Activated T-helper 17 cell treated with anti-CD3 and anti-CD28 coated beads, Interleukin-2, amount 50 U/mL, for 72 hours (primary cell): Measurements from ENCODE around the gene ACBD6. TPM values are rescaled to one million over a fixed set of nuclear protein-coding genes. Genes with fewer than 3 reads are reported as not detected.

Experiments
- ATAC-seq: fragments of 150-1000 bp; cut with Tn5 transposase; replicated peaks from 2 replicates; pipeline ENCODE4 v1.10.0; 2021; ENCODE audit warnings: mild to moderate bottlenecking, moderate library complexity
- H3K27ac Mint-ChIP-seq: one replicate; pipeline ENCODE4 v1.8.0; 2022; ENCODE audit warnings: mixed read lengths
- H3K27me3 Mint-ChIP-seq: one replicate; pipeline ENCODE4 v1.8.0; 2022; ENCODE audit warnings: mixed read lengths
- H3K36me3 Mint-ChIP-seq: one replicate; pipeline ENCODE4 v1.8.0; 2022; ENCODE audit warnings: low read depth, mild to moderate bottlenecking, mixed read lengths
- H3K4me1 Mint-ChIP-seq: one replicate; pipeline ENCODE4 v1.8.0; 2022; ENCODE audit warnings: mixed read lengths
- H3K4me3 Mint-ChIP-seq: one replicate; pipeline ENCODE4 v1.8.0; 2022; ENCODE audit warnings: mild to moderate bottlenecking, mixed read lengths
- H3K9me3 Mint-ChIP-seq: one replicate; pipeline ENCODE4 v1.8.0; 2022; ENCODE audit warnings: mixed read lengths
- total RNA-seq, 2 donors: library from RNA; stranded (reverse); gene quantifications; one replicate each; pipeline ENCODE4 v1.2.3, GENCODE V29; 2022

The ACBD6 gene
- total RNA-seq, 2 donors from 2014 or later = 33.4 to 41.9 TPM

DNA sequence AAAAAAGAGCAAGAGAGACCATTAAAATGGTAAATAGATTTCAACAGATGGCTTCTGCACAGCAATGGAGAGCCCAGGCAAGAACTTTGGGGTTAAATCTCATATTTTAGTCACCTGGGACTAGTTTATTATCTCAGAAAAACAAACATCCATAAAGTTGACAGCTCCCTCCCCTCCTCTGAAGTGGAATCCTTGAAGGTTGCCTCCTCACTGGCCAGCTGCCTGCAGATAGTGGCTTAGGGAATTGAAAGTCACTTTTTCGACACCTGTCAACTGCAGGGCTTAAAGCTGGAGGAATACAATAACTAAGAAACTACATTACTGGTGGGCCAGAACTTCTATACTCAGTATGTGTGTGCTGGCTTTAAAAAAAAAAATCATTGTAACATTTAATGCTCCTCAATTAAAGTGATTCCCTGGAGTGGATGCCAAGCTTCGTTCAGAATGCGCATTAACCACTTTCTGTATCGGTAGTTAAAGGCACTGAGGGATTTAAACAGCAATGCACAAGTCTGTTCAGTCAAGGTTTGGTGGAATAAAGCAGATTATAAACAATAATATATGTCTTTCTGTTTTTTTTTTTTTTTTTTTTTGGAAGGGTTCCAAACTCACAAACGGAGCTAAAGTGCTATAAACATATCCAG, 219.9 kb downstream of the ACBD6 start:
- Mint-ChIP-seq H3K4me3 (no peak overlapping the region), H3K36me3 (peaks cover 74% of the 10 kb centered on the region), H3K27ac (no peak overlapping the region), H3K9me3 (no peaks in the 10 kb centered on the region), H3K27me3 (no peaks in the 10 kb centered on the region), H3K4me1 (no peaks in the 10 kb centered on the region)
- ATAC-seq = no peak

DNA sequence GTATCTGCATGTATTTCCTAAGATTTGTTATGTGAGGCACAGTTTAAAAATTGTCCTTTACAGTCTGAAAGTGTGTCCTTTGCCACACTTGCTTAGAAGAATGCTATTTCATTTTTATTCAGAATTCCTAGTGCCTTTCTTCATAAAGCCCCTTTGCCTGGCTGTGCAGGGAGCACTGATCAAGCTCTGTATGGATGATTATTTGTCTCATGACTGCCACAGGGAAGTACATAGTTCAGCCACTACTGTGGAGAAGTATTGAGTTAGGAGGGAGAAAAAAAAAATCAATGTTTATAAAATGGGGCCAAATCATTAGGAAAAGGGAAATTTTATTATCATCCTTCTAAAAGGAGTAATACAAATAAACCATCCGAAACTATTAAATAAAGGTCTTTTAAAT, 220.9 kb downstream of the ACBD6 start:
- H3K9me3 Mint-ChIP-seq = no peaks in the 10 kb centered on the region
- peaks cover 65% of the 10 kb centered on the region for H3K36me3 Mint-ChIP-seq
- no peaks in the 10 kb centered on the region for H3K4me1 Mint-ChIP-seq
- no peak overlapping the region for H3K4me3 Mint-ChIP-seq
- ATAC-seq = no peak
- no peaks in the 10 kb centered on the region for H3K27me3 Mint-ChIP-seq
- no peak overlapping the region for H3K27ac Mint-ChIP-seq

DNA sequence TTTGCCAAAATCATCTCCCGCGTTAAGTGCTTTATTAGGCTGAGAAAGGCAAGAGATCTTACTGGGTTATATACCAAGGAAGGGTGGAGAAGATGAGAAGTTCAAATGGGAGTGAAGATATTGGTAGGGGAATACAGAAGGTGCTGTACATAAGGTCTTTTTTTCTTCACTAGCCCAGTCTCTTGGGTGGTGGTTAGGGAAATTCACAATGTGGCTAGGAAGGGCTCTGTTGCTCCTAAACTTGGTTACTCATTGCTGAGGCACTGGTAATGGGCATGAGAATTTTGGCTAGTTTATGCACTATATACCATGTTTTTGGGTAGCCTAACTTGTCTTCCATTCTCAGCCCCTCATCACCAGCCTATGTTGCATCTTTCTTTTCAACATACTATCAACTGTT, 221.8 kb downstream of the ACBD6 start:
- ATAC-seq = no peak
- H3K27me3 Mint-ChIP-seq = no peaks in the 10 kb centered on the region
- H3K9me3 Mint-ChIP-seq = no peaks in the 10 kb centered on the region

DNA sequence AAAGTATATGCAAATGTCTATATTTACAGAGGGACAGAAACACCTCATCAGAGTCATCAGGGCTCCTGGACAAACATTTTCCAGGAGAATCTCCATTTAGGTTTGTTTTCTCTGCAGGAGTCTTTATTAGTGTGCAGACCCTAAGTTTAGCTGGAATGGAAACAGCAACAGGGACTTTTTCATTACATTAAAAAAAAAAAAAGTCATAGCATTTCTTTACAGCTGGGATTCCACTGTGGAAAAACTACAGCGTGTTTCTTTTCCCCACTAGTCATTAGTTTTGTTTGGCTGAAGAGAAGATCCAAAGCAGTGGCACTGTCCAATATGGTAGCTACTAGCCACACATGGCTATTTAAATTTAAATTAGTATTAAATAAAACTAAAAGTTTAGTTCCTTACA, 222.7 kb downstream of the ACBD6 start:
- Mint-ChIP-seq H3K27ac (no peak overlapping the region), H3K4me3 (no peak overlapping the region)

More for the DNA sequence above, 221.8 kb downstream of the ACBD6 start:
- Mint-ChIP-seq H3K4me1 (no peaks in the 10 kb centered on the region), H3K4me3 (no peak overlapping the region), H3K36me3 (peaks cover 63% of the 10 kb centered on the region), H3K27ac (no peak overlapping the region)

DNA sequence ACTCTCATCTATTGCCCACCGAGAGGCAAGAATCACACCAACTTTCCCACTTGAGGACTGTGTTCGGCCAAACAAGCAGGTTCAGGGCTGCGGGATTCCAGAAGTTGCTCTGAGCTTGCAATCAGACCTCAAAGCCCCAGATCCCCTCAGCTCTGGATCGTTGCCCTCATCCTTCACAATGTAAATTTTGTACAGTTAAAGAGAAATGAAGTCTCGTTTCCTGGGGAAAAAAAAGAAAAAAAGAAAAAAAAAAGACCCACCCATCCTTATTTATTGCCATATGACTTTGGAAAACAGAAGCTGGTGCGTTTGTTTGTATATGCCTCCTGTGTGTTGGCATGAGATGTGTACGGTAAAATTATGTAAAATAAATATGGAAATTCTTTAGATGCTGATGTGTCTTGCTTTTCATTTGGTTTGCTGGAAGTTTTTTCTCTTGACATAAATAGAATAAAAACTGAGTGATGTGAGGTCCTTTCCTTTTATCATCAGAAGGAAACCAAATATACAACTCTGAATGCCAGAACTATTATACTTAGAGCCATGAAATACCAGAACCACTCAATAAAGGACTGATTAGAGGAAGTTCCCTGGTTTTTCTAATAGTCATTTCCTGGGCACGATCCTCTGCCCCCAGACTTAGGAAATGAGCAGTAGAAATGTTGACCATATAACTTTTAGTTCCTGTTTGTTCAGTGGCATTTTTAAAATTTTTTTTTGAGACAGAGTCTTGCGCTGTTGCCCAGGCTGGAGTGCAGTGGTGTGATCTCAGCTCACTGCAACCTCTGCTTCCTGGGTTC, 223.6 kb downstream of the ACBD6 start:
- no peak overlapping the region for H3K27ac Mint-ChIP-seq
- H3K36me3 Mint-ChIP-seq = peaks cover 53% of the 10 kb centered on the region
- no peak overlapping the region for H3K4me3 Mint-ChIP-seq
- no peaks in the 10 kb centered on the region for H3K4me1 Mint-ChIP-seq
- H3K27me3 Mint-ChIP-seq = no peaks in the 10 kb centered on the region
- no peaks in the 10 kb centered on the region for H3K9me3 Mint-ChIP-seq
- ATAC-seq = no peak

More for the DNA sequence above, 222.7 kb downstream of the ACBD6 start:
- H3K36me3 Mint-ChIP-seq = peaks cover 61% of the 10 kb centered on the region
- H3K27me3 Mint-ChIP-seq = no peaks in the 10 kb centered on the region
- no peaks in the 10 kb centered on the region for H3K9me3 Mint-ChIP-seq
- no peaks in the 10 kb centered on the region for H3K4me1 Mint-ChIP-seq
- ATAC-seq = no peak

DNA sequence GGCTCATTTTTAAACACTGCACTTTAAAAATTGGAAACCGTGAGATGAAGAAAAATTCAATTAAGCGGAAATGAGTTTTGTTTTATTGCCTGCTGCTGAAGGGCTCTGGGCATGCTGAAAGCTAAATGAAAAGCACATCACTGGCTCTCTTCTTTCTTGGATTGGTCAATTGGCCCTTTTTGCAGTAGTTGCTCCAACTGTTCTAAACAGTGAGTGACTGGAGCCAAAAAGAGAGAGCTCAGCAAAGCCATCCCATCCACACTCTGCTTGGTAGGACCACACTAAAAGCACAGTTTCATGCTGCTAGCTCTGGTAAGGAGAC, 224.2 kb downstream of the ACBD6 start:
- Mint-ChIP-seq H3K27me3 (no peaks in the 10 kb centered on the region), H3K4me1 (no peaks in the 10 kb centered on the region), H3K27ac (no peak overlapping the region), H3K4me3 (no peak overlapping the region), H3K36me3 (peaks cover 47% of the 10 kb centered on the region), H3K9me3 (no peaks in the 10 kb centered on the region)
- no peak for ATAC-seq

DNA sequence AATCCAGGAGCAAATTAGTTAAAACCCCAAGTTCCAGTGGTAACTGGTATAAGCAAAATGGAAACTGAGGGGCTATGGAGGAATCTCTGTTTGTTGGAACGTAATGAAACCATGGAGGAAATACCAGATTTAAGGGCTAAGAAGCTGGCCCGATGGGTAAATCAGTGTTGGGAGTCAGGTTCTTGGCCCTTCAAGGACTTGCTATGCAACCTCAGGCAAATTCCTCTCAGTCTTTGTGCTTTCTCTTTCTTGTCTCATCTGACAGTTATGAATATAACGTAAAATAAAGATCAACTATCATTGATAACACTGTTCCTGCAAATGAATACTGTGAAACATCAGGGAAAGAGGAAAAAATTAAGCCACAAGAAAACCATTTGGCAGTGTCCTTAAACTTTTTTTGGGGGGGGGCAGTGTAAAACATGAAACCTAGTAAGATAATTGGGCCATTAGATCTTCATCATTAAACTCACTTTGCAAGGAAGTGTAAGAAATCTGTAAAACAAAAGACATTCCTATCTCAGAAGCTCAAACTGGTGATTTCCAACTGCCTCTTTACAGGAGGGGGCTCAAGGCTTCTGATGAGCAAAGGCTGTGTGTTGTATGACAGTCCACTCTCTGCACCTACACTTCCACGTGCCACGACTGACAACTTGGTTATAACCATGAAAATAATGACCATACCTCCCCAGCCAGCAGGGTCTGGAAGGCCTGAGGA, 224.7 kb downstream of the ACBD6 start:
- Mint-ChIP-seq H3K4me1 (no peaks in the 10 kb centered on the region), H3K27ac (no peak overlapping the region), H3K4me3 (no peak overlapping the region), H3K9me3 (no peaks in the 10 kb centered on the region), H3K36me3 (peaks cover 46% of the 10 kb centered on the region), H3K27me3 (no peaks in the 10 kb centered on the region)
- no peak for ATAC-seq

DNA sequence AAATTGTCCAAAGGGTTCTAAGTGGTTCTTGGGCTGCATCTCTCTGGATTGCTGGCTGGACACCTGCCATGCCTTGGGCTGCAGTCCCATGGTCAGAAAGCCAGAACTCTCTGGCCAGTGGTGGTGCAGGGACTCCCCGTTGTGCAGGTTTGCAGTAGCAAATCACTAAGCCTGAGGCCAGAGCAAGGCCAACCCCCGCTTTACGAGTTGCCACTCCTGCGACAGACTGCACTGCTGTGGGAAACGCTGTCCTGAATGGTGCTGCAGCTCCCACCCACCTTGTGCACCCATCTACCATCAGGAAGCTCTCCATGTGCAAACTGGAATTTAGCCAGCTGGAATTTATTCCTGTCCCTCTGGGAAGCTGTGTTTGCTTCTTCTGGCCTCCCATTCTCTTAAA, 226.7 kb downstream of the ACBD6 start:
- Mint-ChIP-seq H3K27ac (no peak overlapping the region), H3K27me3 (no peaks in the 10 kb centered on the region), H3K4me1 (no peaks in the 10 kb centered on the region), H3K9me3 (no peaks in the 10 kb centered on the region), H3K36me3 (peaks cover 29% of the 10 kb centered on the region), H3K4me3 (no peak overlapping the region)
- ATAC-seq = no peak

DNA sequence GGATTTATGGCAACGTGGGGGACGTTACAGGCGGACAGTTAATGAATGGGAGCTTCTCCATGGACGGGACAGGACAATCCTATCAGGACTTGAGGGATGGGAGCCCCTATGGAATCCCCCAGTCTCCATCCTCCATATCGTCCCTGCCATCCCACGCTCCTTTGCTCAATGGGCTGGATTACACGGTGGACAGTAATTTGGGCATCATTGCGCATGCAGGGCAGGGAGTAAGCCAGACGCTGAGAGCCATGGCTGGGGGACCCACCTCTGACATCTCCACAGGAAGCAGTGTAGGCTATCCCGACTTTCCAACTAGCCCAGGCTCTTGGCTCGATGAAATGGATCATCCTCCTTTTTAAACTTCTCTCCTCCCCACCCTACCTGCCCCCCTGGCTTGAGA, 228.2 kb downstream of the ACBD6 start:
- Mint-ChIP-seq H3K36me3 (peaks cover 23% of the 10 kb centered on the region), H3K27me3 (no peaks in the 10 kb centered on the region), H3K4me3 (no peak overlapping the region), H3K27ac (no peak overlapping the region), H3K9me3 (no peaks in the 10 kb centered on the region), H3K4me1 (no peaks in the 10 kb centered on the region)
- no peak for ATAC-seq

DNA sequence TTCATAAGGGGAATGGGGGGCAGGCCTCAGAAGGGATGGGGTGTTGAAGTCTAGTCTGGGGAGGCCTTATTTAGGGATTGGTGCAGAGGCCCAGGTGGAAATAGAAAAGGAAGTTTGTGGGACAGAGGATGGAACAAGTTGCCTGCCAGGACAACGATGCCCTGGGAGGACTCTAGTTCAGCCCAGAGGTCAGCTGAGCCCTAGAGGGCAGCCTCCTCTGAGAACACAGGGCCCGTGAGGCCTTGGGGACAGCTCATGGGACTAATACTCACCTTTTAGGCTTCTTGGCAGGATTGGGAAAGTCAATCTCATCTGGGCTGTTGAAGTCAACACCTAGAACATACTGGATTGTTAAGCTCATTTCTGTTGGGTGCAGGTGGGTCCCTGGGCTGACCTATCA, 229.3 kb downstream of the ACBD6 start:
- no peak overlapping the region for H3K27ac Mint-ChIP-seq
- H3K27me3 Mint-ChIP-seq = no peaks in the 10 kb centered on the region
- ATAC-seq = no peak
- H3K4me3 Mint-ChIP-seq = no peak overlapping the region
- H3K4me1 Mint-ChIP-seq = no peaks in the 10 kb centered on the region
- no peaks in the 10 kb centered on the region for H3K9me3 Mint-ChIP-seq
- peaks cover 14% of the 10 kb centered on the region for H3K36me3 Mint-ChIP-seq

DNA sequence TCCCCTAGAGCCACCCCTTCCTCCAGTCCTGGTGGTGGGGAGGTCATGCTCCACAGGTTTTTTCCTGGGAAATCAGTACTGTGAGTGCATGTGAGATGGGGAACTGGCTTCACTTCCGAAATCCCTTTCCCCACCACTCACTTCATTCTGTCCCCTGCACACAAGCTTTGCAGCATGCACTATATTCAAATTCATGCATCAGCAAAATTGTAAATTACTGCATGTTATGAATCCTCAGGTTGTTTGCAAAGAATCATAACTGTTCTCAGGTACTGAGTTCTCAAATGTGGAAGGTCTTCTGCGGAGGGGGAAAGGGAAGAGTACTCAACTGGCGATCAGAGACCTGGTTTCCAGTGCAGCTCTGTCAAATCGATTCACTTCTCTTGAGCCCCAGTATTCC, 230.0 kb downstream of the ACBD6 start:
- Mint-ChIP-seq H3K36me3 (peaks cover 8% of the 10 kb centered on the region), H3K27me3 (no peaks in the 10 kb centered on the region), H3K4me3 (no peak overlapping the region), H3K4me1 (no peaks in the 10 kb centered on the region), H3K9me3 (no peaks in the 10 kb centered on the region), H3K27ac (no peak overlapping the region)
- ATAC-seq = no peak

DNA sequence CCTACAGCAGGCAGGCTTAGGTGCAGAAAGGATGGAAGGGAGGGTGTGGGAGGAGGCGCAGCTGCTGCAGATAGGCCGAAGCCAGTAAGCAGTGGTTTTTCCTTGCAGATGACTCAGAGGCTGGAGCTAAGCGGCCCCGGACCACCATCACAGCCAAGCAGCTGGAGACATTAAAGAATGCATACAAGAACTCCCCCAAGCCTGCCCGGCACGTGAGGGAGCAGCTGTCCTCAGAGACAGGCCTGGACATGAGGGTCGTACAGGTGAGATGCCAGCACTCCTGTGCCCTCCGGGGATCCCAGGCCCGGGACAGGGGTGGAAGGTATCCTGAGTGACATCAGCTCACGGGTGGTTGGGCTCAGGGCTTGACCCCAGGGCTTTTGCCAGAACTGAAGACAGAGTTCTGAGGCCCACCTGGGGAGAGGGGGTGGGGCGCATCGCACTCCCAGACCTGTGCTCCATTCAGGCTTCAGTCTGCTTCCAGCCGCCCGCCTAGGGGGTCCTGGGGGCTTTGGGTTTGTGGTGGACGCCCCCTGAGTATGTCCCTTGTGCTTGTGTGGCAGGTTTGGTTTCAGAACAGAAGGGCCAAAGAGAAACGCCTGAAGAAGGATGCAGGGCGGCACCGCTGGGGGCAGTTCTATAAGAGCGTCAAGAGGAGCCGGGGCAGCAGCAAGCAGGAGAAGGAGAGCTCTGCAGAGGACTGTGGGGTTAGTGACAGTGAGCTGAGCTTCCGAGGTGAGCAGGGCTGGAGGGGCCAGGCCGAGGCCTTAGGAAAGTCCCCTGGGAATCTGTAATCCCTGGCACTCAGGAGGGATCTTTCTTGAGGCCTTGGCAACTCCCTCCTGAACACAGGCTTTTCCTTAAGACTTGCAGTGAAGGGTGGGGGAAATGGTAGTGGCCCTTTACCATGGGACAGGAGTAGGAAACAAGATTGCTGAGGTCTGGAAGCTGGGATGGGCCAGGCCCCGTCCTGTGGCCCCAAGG, 230.8 kb downstream of the ACBD6 start:
- Mint-ChIP-seq H3K4me1 (no peaks in the 10 kb centered on the region), H3K9me3 (no peaks in the 10 kb centered on the region), H3K27me3 (no peaks in the 10 kb centered on the region), H3K4me3 (no peak overlapping the region), H3K27ac (peak overlapping the region; percentile 61), H3K36me3 (peaks cover 8% of the 10 kb centered on the region)
- no peak for ATAC-seq

DNA sequence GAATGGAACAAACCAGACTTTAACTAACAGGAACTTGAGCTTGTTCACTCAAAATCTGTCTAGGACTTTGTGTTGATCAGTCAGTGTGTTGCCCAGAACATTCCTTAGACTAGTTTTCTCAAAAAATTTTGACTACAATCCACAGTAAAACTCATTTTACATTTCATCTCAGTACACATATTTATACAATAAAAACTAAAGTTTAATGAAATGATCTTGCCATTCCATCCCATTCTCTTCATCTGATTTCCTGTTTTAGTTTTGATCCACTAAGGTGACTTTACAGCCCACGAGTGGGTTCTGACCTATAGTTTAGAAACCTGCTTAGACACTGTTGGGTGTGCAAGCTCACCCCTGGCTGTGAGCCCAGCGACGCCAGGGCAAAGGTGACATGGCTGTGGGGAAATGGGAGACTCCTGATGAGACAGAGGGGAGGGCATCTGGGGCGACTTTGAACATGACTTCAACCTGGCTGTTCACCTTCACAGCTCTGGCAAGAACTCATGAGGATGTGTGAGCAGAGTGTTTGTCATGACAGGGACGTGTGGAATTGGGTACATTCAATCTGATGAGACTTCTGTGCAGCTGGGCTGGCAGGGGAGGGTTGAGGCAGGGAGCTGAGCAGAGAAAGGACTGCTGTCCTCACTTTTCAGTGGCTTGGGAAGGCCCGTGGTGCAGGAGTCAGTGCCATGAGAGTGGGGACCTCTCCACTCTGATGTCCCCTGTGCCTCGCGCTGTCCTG, 231.7 kb downstream of the ACBD6 start:
- Mint-ChIP-seq H3K27ac (peak overlapping the region; percentile 45), H3K27me3 (no peaks in the 10 kb centered on the region), H3K4me3 (no peak overlapping the region), H3K36me3 (peaks cover 8% of the 10 kb centered on the region), H3K4me1 (no peaks in the 10 kb centered on the region), H3K9me3 (no peaks in the 10 kb centered on the region)
- no peak for ATAC-seq
